Heart left ventricle (tissue), 16 donors: ENCODE measurements around the gene SLC11A2. TPM values are rescaled to one million over a fixed set of nuclear protein-coding genes. Genes with fewer than 3 reads are reported as not detected.
"Not testable (repeated sequence)": the region's sequence is repeated elsewhere in the genome, so short reads cannot be mapped to it uniquely, and the experiment has no call there.

Experiments
- ATAC-seq, 4 donors: fragments of 200-7000 bp; cut with Tn5 transposase; one replicate each; pipeline ENCODE4 v1.9.1; 2020 to 2022; ENCODE audit warnings: moderate library complexity in 4 of 4, mild to moderate bottlenecking in 3 of 4, moderate number of reproducible peaks in 1 of 4
- DNase-seq, 5 donors: peaks; one replicate each; pipeline ENCODE4 v3.0.0-alpha.2; 2020
- H3K27ac ChIP-seq, 12 donors: fragments of 200-600 bp; sonication (generic) in 4 of 12; one replicate each; pipeline versions ENCODE4 v1.5.0 to v1.8.0; 2016 to 2022; ENCODE audit warnings: mild to moderate bottlenecking in 2 of 12
- H3K27me3 ChIP-seq, 9 donors: fragments of 200-600 bp; sonication (generic) in 2 of 9; one replicate each; pipeline versions ENCODE4 v1.5.1 to v1.8.0; 2016 to 2022; ENCODE audit warnings: mild to moderate bottlenecking in 3 of 9
- H3K36me3 ChIP-seq, 9 donors: fragments of 200-600 bp; sonication (generic) in 2 of 9; one replicate each; pipeline versions ENCODE4 v1.5.0 to v1.8.0; 2018 to 2022; ENCODE audit warnings: mild to moderate bottlenecking in 2 of 9
- H3K4me1 ChIP-seq, 12 donors: fragments of 200-600 bp; sonication (generic) in 4 of 12; one replicate each; pipeline versions ENCODE4 v1.5.0 to v1.8.0; 2016 to 2022; ENCODE audit warnings: mild to moderate bottlenecking in 3 of 12
- H3K4me3 ChIP-seq, 12 donors: fragments of 200-600 bp; sonication (generic) in 4 of 12; one replicate each; pipeline versions ENCODE4 v1.5.0 to v1.8.0; 2017 to 2022; ENCODE audit warnings: mild to moderate bottlenecking in 9 of 12, moderate library complexity in 4 of 12
- H3K9me3 ChIP-seq, 12 donors: fragments of 200-600 bp; sonication (generic) in 4 of 12; one replicate each; pipeline versions ENCODE4 v1.5.0 to v1.8.0; 2016 to 2022; ENCODE audit warnings: mild to moderate bottlenecking in 1 of 12
- POLR2A ChIP-seq, 2 donors: fragments of 450-650 bp; IDR thresholded peaks; one replicate each; pipeline ENCODE4 v1.6.1; 2017; ENCODE audit warnings: antibody characterized with exemption in 2 of 2, mild to moderate bottlenecking in 2 of 2, moderate library complexity in 2 of 2
- WGBS, 4 donors: extraction: QIAGEN DNeasy Blood & Tissue Kit in 2 of 4; methylation state at CpG; one replicate each; pipeline versions ENCODE4 v1.1.5 to v1.1.7; 2013 to 2018; 5-methylcytosine and 5-hydroxymethylcytosine counted together
- intact Hi-C, 10 donors: fragments of 100-400 bp; cut with DNase I; formaldehyde crosslinking; loops; one replicate each; pipeline versions ENCODE4 v1.11.1 to v1.14.2; 2022
- polyA plus RNA-seq, 2 donors: library from polyadenylated mRNA; stranded (reverse); fragments of 200-250 nt; gene quantifications; one replicate each; pipeline ENCODE4 v1.2.3, GENCODE V29; 2013
- total RNA-seq, 9 donors: library from RNA; depleted of rRNA in 2 of 9; stranded (reverse); fragments of >200 nt in 2 of 9; fragmentation: NEBNext Ultra II Directional in 3 of 9; extraction: Animal tissue kit (Norgen Biotek cat#: 25700) in 3 of 9; gene quantifications; one replicate each; pipeline versions ENCODE4 v1.1.0 to v1.2.4, GENCODE V29; 2016 to 2023
- TF ChIP-seq, protein P1 (sequence below), 12 donors: fragments of 200-600 bp; sonication (generic) in 4 of 12; IDR thresholded peaks; one replicate each; pipeline versions ENCODE4 v1.5.0 to v1.8.0; 2018 to 2022; ENCODE audit warnings: antibody characterized with exemption in 12 of 12, mild to moderate bottlenecking in 5 of 12
- donor health status: ischemic (EF 13 %, LVEDD 7.1; RV severe dilation, severe dysfunction).
- donor health status: healthy with polysubstance abuse.
- donor health status: DM: no; HTN: yes; CAD: no.
- donor health status: DM: no; HTN: no; CAD: no.
- donor health status: ischemic (EF 25% LVEDD 6.9; RV normal size, moderate dysfunction).
- donor health status: ischemic (EF 25% LVEDD 5.7; RV mildly dilated, moderate dysfunction).
- donor health status: healthy.
- donor health status: DM: yes; HTN: yes; CAD: no.
- donor health status: ischemic (EF 35%, LVEDD 5.7; RV mildly dilated, moderate dysfunction).
- donor health status: nonischemic (EF 11% LVEDD 7.7; RV severe dilation, severe dysfunction).
- donor health status: DM: yes; HTN: yes; CAD: no.
- donor health status: PGD.
- donor health status: ischemic (EF 29% LVEDD 5.4; RV normal size, mild dysfunction).
- donor health status: nonischemic (EF 23%, LVEDD 6.1; RV moderate dilation, normal function).

SLC11A2 gene
- total and polyA plus RNA-seq, 11 donors, result 9.1 to 45.3 (median 21.2) TPM

DNA sequence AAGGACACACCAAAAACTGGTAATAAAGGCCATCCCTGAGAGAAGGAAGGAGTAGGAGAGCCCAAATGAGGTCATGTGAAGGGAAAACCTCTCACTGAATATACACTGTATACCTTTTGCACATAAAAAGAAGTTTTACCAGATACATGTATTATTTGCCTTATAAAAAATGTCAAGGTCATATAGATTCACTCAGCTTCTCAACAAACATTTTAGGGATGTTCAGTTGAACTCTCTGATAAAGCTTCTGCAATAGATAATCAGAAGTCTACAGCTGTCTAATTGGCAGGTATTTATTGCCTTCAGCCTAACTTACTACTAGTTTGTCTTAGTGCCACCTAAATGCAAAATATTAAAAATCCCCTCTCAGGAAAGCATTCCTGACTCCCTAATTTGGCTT is 8.7 kb downstream of the SLC11A2 start:
- intact Hi-C loops, result loop anchor here in 1 of 10 donors (10.0 kb wide), 1 partner anchor 83 kb away; no protein-coding TSS in a partner anchor
- no peak for ATAC-seq
- no peak overlapping the region for H3K27ac ChIP-seq

DNA sequence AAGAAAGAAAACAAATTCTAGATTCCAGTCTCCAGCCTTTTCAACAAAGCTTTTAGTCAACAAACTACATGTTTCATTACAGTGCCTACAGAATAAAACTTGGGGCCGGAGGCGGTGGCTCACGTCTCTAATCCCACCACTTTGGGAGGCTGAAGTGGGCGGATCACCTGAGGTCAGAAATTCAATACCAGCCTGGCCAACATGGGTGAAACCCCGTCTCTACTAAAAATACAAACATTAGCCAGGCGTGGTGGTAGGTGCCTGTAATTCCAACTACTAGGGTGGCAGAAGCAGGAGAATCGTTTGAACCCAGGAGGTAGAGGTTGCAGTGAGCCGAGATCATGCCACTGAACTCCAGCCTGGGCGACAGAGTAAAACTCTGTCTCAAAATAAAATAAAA is 11.7 kb downstream of the SLC11A2 start:
- H3K4me3 ChIP-seq, H3K36me3 ChIP-seq, DNase-seq, ATAC-seq, H3K9me3 ChIP-seq, H3K27me3 ChIP-seq, H3K27ac ChIP-seq: not testable (repeated sequence)
- peaks cover 0 to 50% (median 11%) of the 10 kb centered on the region in 12 donors for H3K4me1 ChIP-seq
- intact Hi-C loops, result loop anchor here in 1 of 10 donors (10.0 kb wide), 1 partner anchor 80 kb away; no protein-coding TSS in a partner anchor
- 87 to 94% (median 91%) methylated on average over 9 of the region's 9 CpGs for WGBS, 4 donors

More for the DNA sequence above, 8.7 kb downstream of the SLC11A2 start:
- DNase-seq, result no peak
- Histone ChIP-seq H3K4me1 (peaks cover 0 to 53% (median 10%) of the 10 kb centered on the region in 12 donors), H3K4me3 (no peak overlapping the region), H3K27me3 (no peaks in the 10 kb centered on the region), H3K36me3 (no peaks in the 10 kb centered on the region), H3K9me3 (no peaks in the 10 kb centered on the region)
- TF ChIP-seq POLR2A (IDR thresholded peaks at IDR 0.05), result no peak
- TF ChIP-seq, protein P1, sequence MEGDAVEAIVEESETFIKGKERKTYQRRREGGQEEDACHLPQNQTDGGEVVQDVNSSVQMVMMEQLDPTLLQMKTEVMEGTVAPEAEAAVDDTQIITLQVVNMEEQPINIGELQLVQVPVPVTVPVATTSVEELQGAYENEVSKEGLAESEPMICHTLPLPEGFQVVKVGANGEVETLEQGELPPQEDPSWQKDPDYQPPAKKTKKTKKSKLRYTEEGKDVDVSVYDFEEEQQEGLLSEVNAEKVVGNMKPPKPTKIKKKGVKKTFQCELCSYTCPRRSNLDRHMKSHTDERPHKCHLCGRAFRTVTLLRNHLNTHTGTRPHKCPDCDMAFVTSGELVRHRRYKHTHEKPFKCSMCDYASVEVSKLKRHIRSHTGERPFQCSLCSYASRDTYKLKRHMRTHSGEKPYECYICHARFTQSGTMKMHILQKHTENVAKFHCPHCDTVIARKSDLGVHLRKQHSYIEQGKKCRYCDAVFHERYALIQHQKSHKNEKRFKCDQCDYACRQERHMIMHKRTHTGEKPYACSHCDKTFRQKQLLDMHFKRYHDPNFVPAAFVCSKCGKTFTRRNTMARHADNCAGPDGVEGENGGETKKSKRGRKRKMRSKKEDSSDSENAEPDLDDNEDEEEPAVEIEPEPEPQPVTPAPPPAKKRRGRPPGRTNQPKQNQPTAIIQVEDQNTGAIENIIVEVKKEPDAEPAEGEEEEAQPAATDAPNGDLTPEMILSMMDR (IDR thresholded peaks at IDR 0.05), result no peak

DNA sequence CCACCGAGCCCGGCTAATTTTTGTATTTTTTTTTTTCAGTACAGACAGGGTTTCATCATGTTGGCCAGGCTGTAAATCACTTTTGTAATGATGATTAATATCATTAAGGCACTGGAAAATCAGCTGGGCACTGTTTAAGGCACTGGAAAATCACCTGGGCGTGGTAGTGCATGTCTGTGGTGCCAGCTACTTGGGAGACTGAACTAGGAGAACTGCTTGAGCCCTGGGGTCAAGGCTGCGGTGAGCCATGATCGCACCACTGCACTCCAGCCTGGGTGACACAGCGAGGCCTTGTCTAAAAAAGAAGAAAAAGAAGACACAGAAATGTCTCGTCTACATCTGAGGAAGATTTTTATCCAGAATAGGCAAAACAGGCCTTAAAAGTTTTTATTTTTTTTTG is 12.7 kb downstream of the SLC11A2 start:
- intact Hi-C loops, result loop anchor here in 1 of 10 donors (10.0 kb wide), 1 partner anchor 79 kb away; no protein-coding TSS in a partner anchor
- H3K4me3 ChIP-seq, result no peak overlapping the region
- no peak for TF ChIP-seq POLR2A (IDR thresholded peaks at IDR 0.05)
- TF ChIP-seq, protein P1 (IDR thresholded peaks at IDR 0.05), result no peak
- H3K36me3 ChIP-seq, result peaks cover 0 to 4% (median 0%) of the 10 kb centered on the region in 9 donors
- no peaks in the 10 kb centered on the region for H3K9me3 ChIP-seq
- H3K27ac ChIP-seq, result peak overlapping the region in 1 of 12 donors; percentile 56
- no peaks in the 10 kb centered on the region for H3K27me3 ChIP-seq
- ATAC-seq (no peak), DNase-seq (no peak)
- WGBS, 4 donors, result 95 to 100% (median 98%) methylated on average over 7 of the region's 7 CpGs
- H3K4me1 ChIP-seq, result peaks cover 0 to 52% (median 11%) of the 10 kb centered on the region in 12 donors

DNA sequence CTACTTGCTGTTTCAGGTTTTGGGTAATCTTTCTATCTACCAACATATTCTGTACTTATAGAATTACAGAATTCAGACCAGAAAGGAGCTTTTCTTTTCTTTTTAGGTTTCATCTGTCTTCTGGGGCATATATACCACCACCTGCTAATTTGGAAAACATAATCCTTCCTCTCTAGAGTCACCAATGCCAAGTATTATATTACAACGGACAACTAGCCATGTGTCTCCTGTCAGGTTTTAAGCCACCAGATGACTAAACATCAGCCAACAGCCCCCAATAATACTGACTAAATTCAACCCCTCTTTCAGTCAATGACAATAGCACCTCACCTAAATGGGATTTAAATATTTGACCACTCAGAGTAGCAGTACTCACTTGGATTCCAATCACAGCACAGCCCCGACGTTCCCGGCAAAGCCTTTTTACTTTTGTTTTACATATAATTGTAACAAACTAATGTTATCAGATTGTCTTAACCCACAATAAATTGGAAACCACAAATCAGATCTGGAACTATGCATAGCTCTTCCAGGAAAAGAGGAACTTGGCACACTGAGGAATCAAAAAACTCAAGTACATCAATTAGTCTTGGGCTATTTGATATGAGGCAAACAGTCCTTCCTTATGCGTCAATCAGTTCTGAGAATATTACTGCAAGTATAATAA is 13.5 kb downstream of the SLC11A2 start:
- TF ChIP-seq, protein P1 (IDR thresholded peaks at IDR 0.05), result no peak
- no peak for TF ChIP-seq POLR2A (IDR thresholded peaks at IDR 0.05)
- Histone ChIP-seq H3K36me3 (peaks cover 0 to 11% (median 3%) of the 10 kb centered on the region in 9 donors), H3K9me3 (no peaks in the 10 kb centered on the region), H3K27me3 (no peaks in the 10 kb centered on the region), H3K4me3 (no peak overlapping the region), H3K4me1 (peaks cover 0 to 53% (median 11%) of the 10 kb centered on the region in 12 donors), H3K27ac (peak overlapping the region in 1 of 12 donors; percentile 56)
- intact Hi-C loops, result loop anchor here in 1 of 10 donors (10.0 kb wide), 1 partner anchor 78 kb away; no protein-coding TSS in a partner anchor
- ATAC-seq (peak in 1 of 4 donors; percentile 27), DNase-seq (no peak)
- WGBS, 4 donors, result 69 to 81% (median 75%) methylated on average over 5 of the region's 5 CpGs
